Thyroid gland (tissue), 4 donors: ENCODE measurements around the gene KLHL1. TPM values are rescaled to one million over a fixed set of nuclear protein-coding genes. Genes with fewer than 3 reads are reported as not detected.

Experiments
- DNase-seq, 2 donors: peaks; one replicate each; pipeline ENCODE4 v3.0.0-alpha.2; 2019
- H3K27ac ChIP-seq, 3 donors: fragments of 200-600 bp; sonication (generic); 1 replicate in 2 of 3; 2 replicates in 1 of 3; pipeline ENCODE4 v1.5.1; 2016 to 2019; ENCODE audit warnings: mild to moderate bottlenecking in 1 of 3, moderate library complexity in 1 of 3
- H3K27me3 ChIP-seq: fragments of 200-600 bp; sonication (generic); one replicate; pipeline ENCODE4 v1.5.1; 2019
- H3K36me3 ChIP-seq, 2 donors: fragments of 200-600 bp; sonication (generic); one replicate each; pipeline ENCODE4 v1.5.1; 2016 to 2019
- H3K4me1 ChIP-seq, 2 donors: fragments of 200-600 bp; sonication (generic); one replicate each; pipeline ENCODE4 v1.5.1; 2017 to 2019
- H3K4me3 ChIP-seq, 3 donors: fragments of 200-600 bp; sonication (generic); replicated peaks in 1 of 3; 1 replicate in 2 of 3; 2 replicates in 1 of 3; pipeline ENCODE4 v1.5.1; 2016; ENCODE audit warnings: mild to moderate bottlenecking in 1 of 3
- H3K9me3 ChIP-seq: fragments of 200-600 bp; sonication (generic); one replicate; pipeline ENCODE4 v1.5.1; 2017
- POLR2A ChIP-seq, 2 donors: fragments of 450-650 bp; IDR thresholded peaks; one replicate each; pipeline ENCODE4 v1.6.1; 2017; ENCODE audit warnings: antibody characterized with exemption in 2 of 2, mild to moderate bottlenecking in 2 of 2, moderate library complexity in 1 of 2
- WGBS, 2 donors: methylation state at CpG; one replicate each; pipeline ENCODE4 v1.1.5; 2017; 5-methylcytosine and 5-hydroxymethylcytosine counted together
- intact Hi-C: fragments of 100-400 bp; cut with DNase I; formaldehyde crosslinking; loops from one replicate; pipeline ENCODE4 v1.15.1; 2023
- total RNA-seq, 4 donors: library from RNA; depleted of rRNA; stranded (reverse); fragments of >200 nt; gene quantifications; one replicate each; pipeline ENCODE4 v1.2.3, GENCODE V29; 2016
- TF ChIP-seq, protein P1 (sequence below), 6 experiments: fragments of 200-600 bp in 3 of 6; fragments of 450-650 bp in 3 of 6; sonication (generic) in 3 of 6; IDR thresholded peaks; one replicate each; pipeline ENCODE4 v1.5.1; 2016 to 2019; ENCODE audit warnings: antibody characterized with exemption in 6 of 6, mild to moderate bottlenecking in 2 of 6, inconsistent platforms in 1 of 6, moderate library complexity in 1 of 6

Gene KLHL1
- total RNA-seq, 4 donors from 2014 or later, result not detected

DNA sequence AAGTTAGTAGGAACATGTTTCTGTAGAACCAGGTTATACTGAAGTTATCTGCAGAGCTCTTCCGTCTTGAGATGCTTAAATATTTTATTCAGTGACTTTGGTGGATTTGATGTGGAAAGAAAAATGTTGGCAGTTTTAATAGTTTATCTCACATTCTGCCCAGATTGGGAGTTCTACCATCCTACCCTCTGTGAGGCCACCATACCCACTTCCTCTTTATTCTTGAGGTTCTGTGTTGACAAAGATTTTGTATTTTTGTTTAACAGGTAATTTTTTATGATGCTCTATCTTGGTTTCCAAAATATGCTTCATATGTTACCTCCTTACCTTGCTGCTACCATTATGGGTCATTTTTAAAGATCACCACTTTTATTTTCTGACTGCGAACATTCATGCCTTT, 156.8 kb downstream of the KLHL1 start:
- Histone ChIP-seq H3K27me3 (no peaks in the 10 kb centered on the region), H3K36me3 (no peaks in the 10 kb centered on the region), H3K4me3 (no peak overlapping the region), H3K4me1 (peaks cover 0 to 5% of the 10 kb centered on the region in 2 donors), H3K9me3 (no peaks in the 10 kb centered on the region), H3K27ac (no peak overlapping the region)
- intact Hi-C loops, result no loop called here
- DNase-seq, result no peak
- TF ChIP-seq, protein P1, sequence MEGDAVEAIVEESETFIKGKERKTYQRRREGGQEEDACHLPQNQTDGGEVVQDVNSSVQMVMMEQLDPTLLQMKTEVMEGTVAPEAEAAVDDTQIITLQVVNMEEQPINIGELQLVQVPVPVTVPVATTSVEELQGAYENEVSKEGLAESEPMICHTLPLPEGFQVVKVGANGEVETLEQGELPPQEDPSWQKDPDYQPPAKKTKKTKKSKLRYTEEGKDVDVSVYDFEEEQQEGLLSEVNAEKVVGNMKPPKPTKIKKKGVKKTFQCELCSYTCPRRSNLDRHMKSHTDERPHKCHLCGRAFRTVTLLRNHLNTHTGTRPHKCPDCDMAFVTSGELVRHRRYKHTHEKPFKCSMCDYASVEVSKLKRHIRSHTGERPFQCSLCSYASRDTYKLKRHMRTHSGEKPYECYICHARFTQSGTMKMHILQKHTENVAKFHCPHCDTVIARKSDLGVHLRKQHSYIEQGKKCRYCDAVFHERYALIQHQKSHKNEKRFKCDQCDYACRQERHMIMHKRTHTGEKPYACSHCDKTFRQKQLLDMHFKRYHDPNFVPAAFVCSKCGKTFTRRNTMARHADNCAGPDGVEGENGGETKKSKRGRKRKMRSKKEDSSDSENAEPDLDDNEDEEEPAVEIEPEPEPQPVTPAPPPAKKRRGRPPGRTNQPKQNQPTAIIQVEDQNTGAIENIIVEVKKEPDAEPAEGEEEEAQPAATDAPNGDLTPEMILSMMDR (IDR thresholded peaks at IDR 0.05), result no peak
- TF ChIP-seq POLR2A (IDR thresholded peaks at IDR 0.05), result no peak
- WGBS, 2 donors, result 96 to 97% methylated on average over 2 of the region's 2 CpGs

DNA sequence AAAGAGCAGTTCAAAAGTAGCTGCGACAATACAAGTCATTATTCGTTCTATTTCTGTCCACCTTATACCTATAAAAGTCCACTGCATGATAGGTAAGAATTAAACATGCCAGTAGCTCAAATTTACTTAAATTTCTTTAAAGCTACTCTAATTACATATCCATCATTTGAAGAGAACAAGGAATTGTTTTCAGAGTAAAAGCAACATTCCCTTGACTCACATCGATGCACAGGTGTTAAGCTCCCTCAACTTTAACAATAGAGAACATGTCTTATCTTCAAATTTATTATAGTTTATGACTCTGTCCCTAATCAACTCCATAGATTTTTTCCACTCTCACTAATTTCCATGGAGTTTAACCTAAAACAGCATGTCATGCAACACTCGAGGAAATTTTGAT, 158.1 kb downstream of the KLHL1 start:
- no peak for DNase-seq
- H3K36me3 ChIP-seq, result no peaks in the 10 kb centered on the region
- H3K27me3 ChIP-seq, result no peaks in the 10 kb centered on the region
- H3K27ac ChIP-seq, result no peak overlapping the region
- H3K9me3 ChIP-seq, result no peaks in the 10 kb centered on the region
- intact Hi-C loops, result no loop called here
- peaks cover 0 to 5% of the 10 kb centered on the region in 2 donors for H3K4me1 ChIP-seq
- H3K4me3 ChIP-seq, result no peak overlapping the region
- WGBS, 2 donors, result 80 to 84% methylated on average over 4 of the region's 4 CpGs
- no peak for TF ChIP-seq POLR2A (IDR thresholded peaks at IDR 0.05)
- TF ChIP-seq, protein P1 (IDR thresholded peaks at IDR 0.05), result no peak

DNA sequence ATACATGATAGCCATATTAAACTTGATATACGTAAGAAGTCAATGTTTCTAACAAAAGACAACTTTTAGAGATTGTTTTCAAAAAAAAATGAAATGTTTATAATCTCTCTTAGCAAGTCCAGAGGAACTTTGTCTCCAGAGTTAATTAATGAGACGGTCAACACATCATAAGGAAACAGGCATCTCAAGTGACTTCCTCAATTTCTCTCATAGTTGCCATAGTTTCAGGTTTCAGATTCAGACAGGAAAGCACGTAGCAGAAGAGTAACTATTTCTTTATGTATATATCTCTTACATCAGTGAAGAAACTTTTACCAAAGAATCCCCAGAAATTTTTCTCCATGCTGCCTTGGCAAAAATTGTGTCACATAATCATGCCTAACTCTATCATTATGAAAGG, 160.2 kb downstream of the KLHL1 start:
- H3K27me3 ChIP-seq, result no peaks in the 10 kb centered on the region
- H3K36me3 ChIP-seq, result no peaks in the 10 kb centered on the region
- TF ChIP-seq, protein P1 (IDR thresholded peaks at IDR 0.05), result no peak
- TF ChIP-seq POLR2A (IDR thresholded peaks at IDR 0.05), result no peak
- WGBS, 2 donors, result 37 to 53% methylated on average over 3 of the region's 3 CpGs
- intact Hi-C loops, result no loop called here
- DNase-seq, result no peak
- H3K4me1 ChIP-seq, result peaks cover 0 to 5% of the 10 kb centered on the region in 2 donors
- no peaks in the 10 kb centered on the region for H3K9me3 ChIP-seq
- H3K4me3 ChIP-seq, result no peak overlapping the region
- no peak overlapping the region for H3K27ac ChIP-seq

DNA sequence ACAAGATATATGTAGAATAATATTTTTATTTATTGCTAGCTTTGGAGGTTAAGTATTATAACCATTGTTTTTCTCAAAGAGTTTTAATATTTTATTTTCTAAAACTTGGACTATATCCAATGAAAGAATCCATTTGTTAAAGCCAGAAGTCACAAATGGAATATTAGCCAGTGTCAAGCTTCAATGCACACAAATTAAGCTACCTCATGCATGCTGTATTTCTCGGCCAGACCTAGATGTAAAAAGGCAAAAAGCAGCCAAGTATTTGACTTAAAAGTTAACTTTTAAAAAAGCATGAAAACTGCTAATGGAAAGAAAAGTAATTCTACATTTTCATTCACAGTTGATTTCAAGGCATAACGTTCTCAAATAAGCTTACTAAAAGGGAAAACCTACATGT, 160.7 kb downstream of the KLHL1 start:
- Histone ChIP-seq H3K4me1 (peaks cover 0 to 5% of the 10 kb centered on the region in 2 donors), H3K4me3 (no peak overlapping the region), H3K9me3 (no peaks in the 10 kb centered on the region), H3K27ac (no peak overlapping the region), H3K36me3 (no peaks in the 10 kb centered on the region), H3K27me3 (no peaks in the 10 kb centered on the region)
- TF ChIP-seq, protein P1 (IDR thresholded peaks at IDR 0.05), result no peak
- TF ChIP-seq POLR2A (IDR thresholded peaks at IDR 0.05), result no peak
- no peak for DNase-seq
- WGBS, 2 donors, result 19 to 20% methylated on average over 2 of the region's 2 CpGs
- intact Hi-C loops, result no loop called here

DNA sequence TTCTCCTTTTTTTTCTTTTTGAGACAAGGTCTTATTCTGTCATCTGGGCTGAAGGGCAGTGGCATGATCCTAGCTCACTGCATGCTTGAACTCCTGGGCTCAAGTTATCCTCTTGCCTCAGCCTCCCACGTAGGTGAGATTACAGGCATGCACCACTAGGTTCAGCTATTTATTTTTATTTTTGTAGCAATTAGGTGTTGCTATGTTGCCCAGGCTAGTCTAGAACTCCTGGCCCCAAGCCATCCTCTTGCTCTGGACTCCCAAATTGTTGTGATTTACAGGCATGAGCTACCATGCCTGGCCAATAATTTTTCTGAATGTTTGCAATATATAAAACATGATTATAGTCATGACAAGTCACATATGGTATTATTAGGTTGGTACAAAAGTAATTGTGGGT, 161.7 kb downstream of the KLHL1 start:
- 28 to 46% methylated on average over 1 of the region's 1 CpG for WGBS, 2 donors
- DNase-seq, result peak in 1 of 2 donors; percentile 12
- H3K36me3 ChIP-seq, result no peaks in the 10 kb centered on the region
- TF ChIP-seq POLR2A (IDR thresholded peaks at IDR 0.05), result no peak
- TF ChIP-seq, protein P1 (IDR thresholded peaks at IDR 0.05), result no peak
- no peaks in the 10 kb centered on the region for H3K27me3 ChIP-seq
- H3K27ac ChIP-seq, result no peak overlapping the region
- H3K4me3 ChIP-seq, result no peak overlapping the region
- peaks cover 0 to 5% of the 10 kb centered on the region in 2 donors for H3K4me1 ChIP-seq
- no peaks in the 10 kb centered on the region for H3K9me3 ChIP-seq
- intact Hi-C loops, result no loop called here
